GM21723 (cell line): Measurements from ENCODE around the gene LRRC8B.

Experiments
- ATAC-seq: cut with Tn5 transposase; IDR thresholded peaks from one replicate; pipeline ENCODE4 v1.9.1; 2021; ENCODE audit warnings: mild to moderate bottlenecking, moderate library complexity; ENCODE audit not compliant: unreplicated experiment

LRRC8B gene

GRCh38 chr1:89546082-89546889, 21.7 kb downstream of the LRRC8B start:
- ATAC-seq: no peak

DNA sequence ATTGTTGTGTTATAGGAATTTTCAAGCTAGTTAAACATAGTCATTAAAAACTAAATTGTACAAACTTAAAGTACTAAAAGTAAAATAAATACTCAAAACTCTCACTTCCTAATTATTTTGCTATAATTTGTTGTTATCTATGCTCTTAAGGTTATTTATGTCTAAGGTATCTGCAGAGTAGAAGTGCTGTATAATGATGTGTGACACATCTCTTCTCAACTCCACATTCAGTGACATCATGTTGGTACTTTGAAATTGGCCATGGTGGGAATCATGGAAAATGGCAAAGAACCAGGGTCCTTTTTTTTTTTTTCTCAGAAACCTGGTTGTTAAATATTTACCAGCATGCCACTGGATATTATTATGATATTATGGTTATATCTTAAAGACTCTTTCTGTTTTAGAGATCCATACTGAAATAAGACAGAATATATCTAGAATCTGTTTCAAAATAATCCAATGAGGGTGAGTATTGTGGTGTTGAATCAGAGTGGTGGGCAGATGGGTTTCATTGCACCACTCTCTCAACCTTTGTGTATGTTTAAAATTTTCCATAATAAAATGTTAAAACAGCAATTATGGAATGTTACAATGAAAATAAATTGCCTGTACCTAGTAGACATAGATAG, 22.4 kb downstream of the LRRC8B start:
- no peak for ATAC-seq

DNA sequence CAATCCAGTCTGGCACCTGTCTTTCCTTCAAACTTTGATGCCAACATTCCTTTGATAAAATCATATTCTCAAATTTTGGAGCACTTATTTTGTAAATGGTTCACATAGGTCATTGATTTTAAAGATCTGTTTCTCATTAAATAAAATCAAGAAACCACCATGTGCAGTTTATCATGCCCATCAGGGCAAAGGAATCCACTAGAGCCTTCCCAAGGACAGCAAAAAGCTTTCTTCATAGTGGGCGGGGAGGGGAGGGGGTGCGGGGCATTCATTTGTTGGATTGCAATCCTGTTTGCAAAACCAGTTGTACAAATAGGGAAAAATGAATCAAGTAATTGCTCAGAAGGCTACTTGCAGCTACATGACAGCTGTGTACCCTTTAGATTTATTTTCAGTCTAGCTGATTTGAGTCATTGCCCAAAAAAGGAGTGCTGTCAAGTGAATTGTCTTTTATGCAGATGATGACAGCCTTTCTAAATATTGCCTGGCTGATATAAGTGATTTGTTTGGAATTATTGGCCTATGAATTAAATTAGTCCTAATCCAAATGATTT, 23.0 kb downstream of the LRRC8B start:
- peak; percentile 52 for ATAC-seq

GRCh38 chr1:89548122-89548857, 23.7 kb downstream of the LRRC8B start:
- ATAC-seq: peak; percentile 51

GRCh38 chr1:89550995-89551394, 26.4 kb downstream of the LRRC8B start:
- no peak for ATAC-seq

- ATAC-seq: peak; percentile 78
Measured at GRCh38 chr1:89552471-89553081, 27.9 kb downstream of the LRRC8B start.

GRCh38 chr1:89553157-89553556, 28.5 kb downstream of the LRRC8B start:
- ATAC-seq: no peak

GRCh38 chr1:89555550-89555949, 30.9 kb downstream of the LRRC8B start:
- no peak for ATAC-seq

DNA sequence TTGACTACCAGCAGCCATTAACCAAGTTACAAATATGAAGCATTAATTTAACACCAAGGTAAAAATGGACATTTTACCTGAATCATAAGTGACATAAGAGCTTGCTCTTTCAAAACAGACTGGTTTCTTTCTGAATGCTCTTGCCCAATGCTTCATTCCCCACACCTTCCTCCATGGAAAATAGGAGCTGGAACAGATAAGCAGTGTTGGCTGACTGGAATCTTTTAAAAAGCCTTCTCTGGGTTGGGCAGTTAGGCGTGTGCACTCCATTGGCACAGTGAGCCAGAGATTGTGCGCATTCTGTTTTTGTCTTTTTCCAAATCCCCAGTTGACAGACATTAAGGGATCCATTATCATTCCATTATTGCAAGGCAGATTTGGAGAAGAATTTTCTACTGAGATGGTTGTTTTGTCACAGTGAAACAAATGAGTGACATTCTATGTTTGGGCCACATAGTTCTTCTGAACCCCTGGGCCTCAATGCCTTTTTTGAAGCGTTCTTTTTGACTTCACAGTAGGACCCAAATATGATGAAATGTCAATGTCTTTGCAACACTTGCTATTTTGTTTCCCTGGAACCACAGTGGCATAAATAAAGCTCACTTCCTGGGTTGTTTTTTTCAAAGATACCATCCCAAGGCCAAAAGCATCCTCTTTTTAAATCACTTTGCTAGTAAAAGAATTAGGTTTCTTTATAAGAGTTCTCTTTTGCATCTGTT, 32.3 kb downstream of the LRRC8B start:
- ATAC-seq: no peak

GRCh38 chr1:89557445-89557825, 32.8 kb downstream of the LRRC8B start:
- ATAC-seq: no peak

- ATAC-seq: no peak
Measured at GRCh38 chr1:89557956-89558355, 33.3 kb downstream of the LRRC8B start.

GRCh38 chr1:89563957-89564604, 39.5 kb downstream of the LRRC8B start:
- ATAC-seq: no peak

DNA sequence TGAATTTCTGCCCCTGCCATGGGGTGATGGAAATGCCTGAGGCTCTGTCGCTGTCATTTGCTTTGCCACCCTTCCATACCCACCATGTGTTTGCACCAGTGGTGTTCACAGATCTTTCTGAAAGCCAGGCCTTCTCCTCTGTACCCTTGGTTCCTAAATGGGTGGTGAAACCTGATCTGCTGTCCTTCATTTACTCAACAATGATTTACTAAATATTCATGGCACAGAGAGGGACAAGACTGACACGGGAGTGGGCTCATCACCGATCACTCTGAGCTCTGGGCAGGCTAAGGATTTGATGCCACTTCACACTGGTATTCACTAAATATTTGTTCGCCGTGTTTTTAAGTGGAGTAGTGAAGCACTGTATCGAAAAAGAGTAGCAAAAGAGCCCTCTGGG, 40.9 kb downstream of the LRRC8B start:
- ATAC-seq: no peak

DNA sequence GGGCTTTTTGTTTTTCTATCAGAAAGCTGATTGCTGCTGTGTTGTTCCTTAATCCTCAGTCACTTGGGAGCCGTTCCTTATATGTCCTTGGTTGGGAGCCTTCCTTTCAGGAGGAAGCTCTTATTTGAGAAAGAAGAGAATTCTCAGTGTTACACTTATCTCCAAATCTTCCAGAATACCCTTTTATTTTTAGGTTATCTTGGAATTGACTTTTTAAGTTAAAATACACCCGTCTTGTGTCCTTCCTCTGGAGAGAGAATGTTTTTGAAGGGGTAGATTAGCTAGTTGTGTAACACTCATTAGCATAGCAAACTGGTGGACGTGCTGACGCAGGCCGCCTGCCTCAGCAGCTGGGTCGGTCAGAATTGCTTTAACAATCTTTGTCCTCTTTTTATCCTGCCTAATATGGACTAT, 42.1 kb downstream of the LRRC8B start:
- ATAC-seq: no peak

GRCh38 chr1:89567797-89568196, 43.2 kb downstream of the LRRC8B start:
- no peak for ATAC-seq

GRCh38 chr1:89573410-89573809, 48.8 kb downstream of the LRRC8B start:
- no peak for ATAC-seq

DNA sequence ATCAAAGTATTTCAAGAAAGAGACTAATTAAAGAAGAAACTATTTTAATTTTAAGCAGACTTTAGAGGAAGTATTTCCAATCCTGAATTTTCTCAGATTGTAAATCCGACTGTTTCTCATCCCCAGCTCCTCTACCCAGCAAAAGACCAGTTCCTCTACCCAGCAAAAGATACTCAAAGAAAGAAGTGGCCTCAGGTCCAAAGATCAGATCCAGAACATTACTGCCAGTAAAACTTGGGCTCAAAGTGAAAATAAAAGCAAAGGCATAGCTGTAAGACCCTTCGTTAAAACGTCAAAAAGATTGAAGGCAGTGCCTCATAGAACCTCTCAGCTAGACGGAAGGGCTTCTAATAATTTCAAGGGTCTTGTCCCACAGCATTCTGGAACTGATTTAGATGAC, 50.0 kb downstream of the LRRC8B start:
- ATAC-seq: no peak

DNA sequence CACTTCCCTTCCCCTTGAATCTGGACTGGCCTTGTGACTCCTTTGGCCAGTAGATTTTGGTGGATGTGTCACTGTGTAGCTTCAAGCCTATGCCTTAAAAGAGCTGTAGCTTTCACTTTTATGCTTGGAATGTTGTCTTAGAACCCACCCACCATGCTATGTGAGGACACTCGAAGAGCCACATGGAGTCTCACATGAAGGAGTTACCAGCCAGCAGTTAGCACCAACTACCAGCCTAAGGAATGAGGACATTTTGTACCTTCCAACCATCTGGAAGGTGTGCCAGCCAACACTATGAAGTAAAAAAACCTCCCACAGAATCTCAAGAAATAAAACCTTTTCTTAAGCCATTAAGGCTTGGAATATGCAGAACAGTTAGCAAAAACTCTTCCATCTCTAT, 50.6 kb downstream of the LRRC8B start:
- ATAC-seq: no peak

DNA sequence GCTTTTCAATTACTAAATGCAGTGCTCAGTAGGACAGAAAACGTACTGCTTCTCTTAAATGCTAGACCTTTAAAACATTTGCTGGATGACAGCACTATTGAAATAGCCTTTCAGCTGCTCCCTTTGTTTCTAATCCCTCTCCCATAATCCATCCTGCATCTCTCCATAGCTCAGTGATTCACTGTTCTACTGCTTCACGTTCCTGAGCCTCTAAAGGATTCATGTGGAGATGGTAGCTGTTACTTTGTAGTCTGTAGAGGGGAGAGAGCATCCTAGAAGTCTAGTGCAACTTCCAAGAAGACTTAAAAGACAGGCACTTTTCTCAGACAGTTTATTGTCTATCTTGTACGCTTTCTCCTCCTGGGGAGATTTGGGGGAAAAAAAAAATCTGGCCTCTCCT, 51.4 kb downstream of the LRRC8B start:
- no peak for ATAC-seq

GRCh38 chr1:89578151-89578550, 53.5 kb downstream of the LRRC8B start:
- no peak for ATAC-seq
